GM19463 (cell line): Measurements from ENCODE around the gene CCHCR1.

Experiments used
- ATAC-seq: cut with Tn5 transposase; IDR thresholded peaks from one replicate; pipeline ENCODE4 v1.9.1; 2021; ENCODE audit warnings: mild to moderate bottlenecking, moderate library complexity; ENCODE audit not compliant: unreplicated experiment

CCHCR1 gene

DNA sequence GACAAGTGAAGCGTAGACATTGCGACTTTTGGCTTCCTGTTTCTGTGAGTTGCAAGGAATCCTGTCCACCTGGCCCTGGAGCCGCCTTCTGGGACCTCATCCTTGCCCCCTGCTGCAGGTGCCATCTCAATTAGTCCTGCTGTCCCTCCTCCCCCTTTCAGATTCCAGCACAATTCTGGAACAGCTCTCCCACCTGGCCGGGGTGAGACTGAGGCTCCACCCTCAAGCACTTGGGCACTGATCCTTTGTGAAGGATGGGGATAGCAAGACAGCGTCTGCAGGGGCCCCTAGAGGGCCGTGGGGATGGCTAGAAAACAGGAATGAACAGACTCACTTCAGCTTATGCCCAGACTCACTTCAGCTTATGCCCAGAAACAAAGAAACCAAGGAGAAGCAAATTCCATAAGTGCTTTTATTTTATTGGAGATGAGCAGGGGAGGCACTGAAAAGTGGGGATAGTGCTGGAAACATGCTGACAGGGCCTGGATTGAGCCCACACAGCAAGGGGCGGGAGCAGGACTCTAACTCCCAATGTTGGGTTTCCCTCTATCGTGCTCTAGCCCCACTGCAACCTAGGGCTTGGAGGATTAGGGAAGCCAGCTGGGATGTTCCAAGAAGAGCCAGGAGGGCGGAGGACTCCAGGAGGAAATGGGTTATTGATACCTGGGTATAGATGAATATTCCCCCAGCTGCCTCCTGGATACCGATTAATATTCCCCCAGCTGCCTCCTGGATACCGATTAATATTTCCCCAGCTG, 46.6 kb downstream of the CCHCR1 start:
- ATAC-seq = no peak

DNA sequence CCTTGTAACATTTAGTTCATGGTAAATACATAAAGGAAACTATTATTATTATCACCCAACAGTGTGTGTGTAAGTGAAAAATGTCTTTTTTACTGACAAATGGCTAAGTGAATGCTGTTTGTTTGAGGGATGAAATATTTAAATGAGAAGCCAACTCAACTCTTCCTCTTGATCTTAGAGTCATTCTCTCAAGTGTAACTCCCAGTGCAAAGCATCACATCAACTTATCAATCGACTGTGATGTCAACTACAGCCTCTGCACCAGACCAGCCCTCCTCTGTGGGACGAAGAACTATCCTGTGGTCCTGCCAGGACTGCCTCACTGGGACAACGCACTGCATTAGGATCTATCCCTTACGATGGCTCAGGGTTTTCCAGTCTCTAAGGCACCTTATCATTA, 50.5 kb downstream of the CCHCR1 start:
- no peak for ATAC-seq

DNA sequence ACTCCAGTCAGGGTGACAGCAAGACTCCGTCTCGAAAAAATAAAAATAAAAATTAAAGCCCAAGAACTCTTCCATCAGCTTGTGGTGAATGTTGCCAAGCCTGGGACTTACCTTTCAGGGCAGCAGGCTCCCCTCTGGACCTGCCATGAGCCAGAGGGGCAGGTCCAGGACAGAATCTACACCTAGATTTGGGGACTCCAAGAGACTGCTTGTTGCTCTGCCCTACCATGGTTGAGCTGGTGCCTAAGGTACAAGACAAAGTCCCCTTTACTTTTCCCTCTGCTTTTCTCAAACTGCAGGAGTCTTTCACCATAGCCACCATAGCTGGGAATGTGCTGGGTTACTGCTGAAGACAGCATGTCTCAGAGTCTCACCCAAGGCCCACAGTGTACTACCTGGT, 54.5 kb downstream of the CCHCR1 start:
- ATAC-seq = no peak

DNA sequence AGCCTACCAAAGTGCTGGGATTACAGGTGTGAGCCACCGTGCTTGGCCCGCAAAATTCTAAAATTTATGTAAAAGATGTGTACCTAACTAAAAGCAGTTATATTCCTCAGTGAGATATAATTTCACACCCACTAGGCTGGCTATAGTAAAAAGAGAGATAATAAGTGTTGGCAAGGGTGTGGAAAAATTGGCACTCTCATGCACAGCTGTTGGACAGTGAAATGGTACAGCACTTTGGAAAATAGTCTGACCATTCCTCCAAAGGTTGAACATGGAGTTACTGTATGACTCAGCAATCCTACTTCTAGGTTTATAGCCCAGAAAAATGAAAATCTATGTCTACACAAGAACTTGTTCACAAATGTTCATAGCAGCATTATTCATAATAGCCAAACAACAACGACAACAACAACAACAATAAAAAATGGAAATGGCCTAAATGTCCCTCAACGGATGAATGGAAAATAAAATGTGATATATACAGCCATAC, 59.1 kb downstream of the CCHCR1 start:
- ATAC-seq = no peak

DNA sequence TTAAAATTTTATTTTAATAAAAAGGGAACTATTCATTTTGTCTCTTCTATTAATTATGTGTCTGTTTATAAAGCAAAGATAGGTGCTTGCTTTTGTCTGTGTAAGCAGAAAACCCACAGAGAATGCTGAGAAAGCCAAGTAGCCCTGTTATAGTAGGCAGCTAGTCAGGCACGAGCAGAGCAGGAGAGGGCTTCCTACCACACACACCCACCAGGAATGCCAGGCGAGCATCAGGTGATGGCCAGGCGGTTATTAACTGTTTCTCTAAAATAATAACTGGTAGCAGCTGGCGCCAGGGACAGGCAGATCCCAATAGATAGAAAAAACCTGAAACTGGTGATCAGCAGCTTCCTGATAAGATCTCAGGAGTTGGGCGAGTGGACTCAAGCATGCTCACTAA, 60.9 kb downstream of the CCHCR1 start:
- no peak for ATAC-seq

DNA sequence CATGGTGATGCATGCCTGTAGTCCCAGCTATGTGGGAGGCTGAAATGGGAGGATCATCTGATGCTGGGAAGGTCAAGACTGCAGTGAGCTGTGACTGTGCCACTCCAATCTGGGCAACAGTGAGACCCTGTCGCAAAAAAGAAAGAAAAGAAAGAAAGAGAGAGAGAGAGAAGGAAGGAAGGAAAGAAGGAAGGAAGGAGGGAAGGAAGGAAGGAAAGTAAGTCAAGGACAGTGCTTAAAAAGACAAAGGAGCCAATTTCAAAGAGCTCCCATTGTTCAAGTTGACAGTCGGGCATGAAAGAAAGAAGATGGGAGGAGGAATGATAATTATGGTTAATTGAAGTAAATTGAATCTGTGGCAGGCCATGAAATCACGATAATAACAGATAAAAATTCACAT, 61.4 kb downstream of the CCHCR1 start:
- no peak for ATAC-seq

DNA sequence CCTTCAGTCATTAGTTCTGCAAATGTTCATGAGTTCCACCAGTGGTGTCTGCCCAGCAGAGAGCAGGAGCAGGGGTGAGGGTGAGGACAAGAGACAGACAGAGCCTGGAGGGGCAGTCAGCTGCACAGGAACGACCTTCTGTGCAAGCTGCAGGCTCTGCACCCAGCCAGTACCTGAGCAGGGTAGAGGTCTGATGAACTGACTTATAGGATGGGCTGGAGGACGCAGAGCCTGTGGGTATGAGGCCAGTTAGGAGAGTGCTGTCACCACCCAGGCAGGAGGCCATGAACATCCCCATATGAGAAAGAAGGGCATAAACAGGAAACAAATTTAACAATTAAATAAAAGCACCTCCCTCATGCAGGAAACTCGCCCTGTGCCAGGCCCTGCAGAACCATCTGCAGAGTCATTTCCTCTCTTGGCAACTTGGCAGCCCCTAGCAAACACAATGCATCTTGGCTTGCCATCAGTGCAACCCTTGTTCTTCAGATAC, 63.2 kb downstream of the CCHCR1 start:
- ATAC-seq = no peak

DNA sequence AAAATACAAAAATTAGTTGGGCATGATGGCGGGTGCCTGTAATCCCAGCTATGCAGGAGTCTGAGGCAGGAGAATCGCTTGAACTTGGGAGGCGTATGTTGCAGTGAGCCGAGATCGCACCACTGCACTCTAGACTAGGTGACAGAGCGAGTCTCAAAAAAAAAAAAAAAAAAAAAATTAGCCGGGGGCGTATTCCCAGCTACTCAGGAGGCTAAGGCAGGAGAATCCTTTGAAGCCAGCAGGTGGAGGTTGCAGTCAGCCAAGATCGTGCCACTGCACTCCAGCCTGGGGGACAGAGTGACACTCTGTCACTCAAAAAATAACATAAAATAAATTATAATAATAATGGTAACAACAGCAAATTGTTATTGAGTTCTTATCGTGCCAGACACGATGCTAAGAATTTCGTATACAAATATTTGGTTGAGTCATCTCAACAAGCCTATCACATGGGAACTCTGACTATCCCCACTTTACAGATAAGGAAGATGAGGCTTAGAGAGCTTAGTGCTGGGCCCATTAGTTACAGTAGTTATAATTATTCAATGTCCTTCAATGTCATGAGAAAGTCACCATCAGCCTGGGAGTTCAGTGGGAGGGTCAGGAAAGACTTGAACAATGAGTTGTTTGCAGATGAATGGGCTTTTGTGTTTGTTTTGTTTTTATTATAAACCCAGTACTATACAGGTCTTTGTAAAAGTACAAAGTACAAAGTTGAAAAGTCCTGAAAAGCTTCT, 64.7 kb downstream of the CCHCR1 start:
- no peak for ATAC-seq
